Cardiac septum (tissue), 1 donor: ENCODE measurements around the gene RXRB. TPM values are rescaled to one million over a fixed set of nuclear protein-coding genes. Genes with fewer than 3 reads are reported as not detected.

ENCODE experiments used
- DNase-seq: peaks from one replicate; pipeline ENCODE4 v3.0.0-alpha.2; 2020; ENCODE audit warnings: low spot score
- intact Hi-C: fragments of 100-400 bp; cut with DNase I; formaldehyde crosslinking; loops from one replicate; pipeline ENCODE4 v1.14.0; 2022
- total RNA-seq: library from RNA; stranded (reverse); fragmentation: NEBNext Ultra II Directional; extraction: Animal tissue kit (Norgen Biotek cat#: 25700); gene quantifications from one replicate; pipeline ENCODE4 v1.2.1, GENCODE V29; 2021
- donor health status: DM: no; HTN: no; CAD: no.

The RXRB gene
- total RNA-seq, 1 donor from 2014 or later = 33.5 TPM

DNA sequence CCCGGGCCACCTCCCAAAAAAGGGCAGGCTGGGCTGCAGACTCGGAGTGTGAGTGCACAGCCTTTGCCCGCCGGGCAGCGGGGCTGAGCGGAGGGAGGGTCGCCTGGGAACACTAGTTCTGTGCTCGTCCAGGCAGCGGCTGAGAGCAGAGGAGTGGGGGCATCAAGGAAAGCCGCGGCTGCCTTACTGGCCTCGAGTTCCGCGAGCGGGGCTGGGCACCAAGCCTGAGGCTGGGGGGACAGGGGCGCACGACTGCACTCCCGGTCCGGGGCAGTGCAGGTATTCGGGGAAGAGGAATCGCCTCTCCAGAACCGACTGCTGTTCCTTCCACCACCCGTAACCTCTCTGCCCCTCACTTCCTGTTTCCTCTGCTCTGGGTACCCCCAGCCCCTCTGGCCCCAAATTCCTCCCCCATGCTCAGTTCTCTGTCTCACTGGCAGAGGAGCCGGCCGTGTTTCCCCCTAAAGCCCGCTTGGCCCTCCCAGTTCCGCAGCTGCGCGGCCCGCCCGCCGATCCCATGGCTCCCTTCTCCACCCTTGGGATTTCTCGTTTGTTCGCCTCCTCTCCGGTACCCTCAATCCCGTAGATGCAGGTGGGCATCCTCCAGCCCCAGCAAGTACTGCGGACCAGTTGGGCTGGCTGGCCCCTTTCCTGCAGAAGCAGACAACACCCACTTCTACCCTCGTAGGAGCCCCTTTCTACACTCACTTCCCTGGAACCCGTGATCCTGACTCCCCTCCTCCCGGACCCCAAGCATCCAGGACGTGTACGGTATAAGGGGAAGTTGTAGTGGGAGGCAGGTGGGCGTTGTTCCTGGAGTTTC, 12.9 kb upstream of the RXRB start:
- intact Hi-C loops = loop anchor here (2.0 kb wide), 1 partner anchor 35 kb away; no protein-coding TSS in a partner anchor

DNA sequence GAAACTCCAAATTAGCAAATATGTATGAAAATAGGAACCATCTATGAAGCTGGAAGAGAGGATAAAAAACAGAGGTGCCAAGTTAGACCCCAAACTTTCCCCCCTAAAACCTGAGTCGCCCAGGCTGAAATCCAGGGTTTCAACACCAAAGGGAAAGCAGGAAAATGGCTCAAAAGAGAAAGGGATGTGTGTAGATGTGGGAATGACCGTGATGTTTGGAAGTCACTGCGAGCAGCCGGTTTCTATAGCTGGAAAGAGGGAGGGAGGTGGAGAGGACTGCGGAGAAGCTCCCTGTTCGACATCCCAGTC, 12.3 kb upstream of the RXRB start:
- intact Hi-C loops = loop anchor here (2.0 kb wide), 1 partner anchor 36 kb away; no protein-coding TSS in a partner anchor
- DNase-seq = no peak

More for the DNA sequence above, 12.9 kb upstream of the RXRB start:
- DNase-seq = peak; percentile 74

DNA sequence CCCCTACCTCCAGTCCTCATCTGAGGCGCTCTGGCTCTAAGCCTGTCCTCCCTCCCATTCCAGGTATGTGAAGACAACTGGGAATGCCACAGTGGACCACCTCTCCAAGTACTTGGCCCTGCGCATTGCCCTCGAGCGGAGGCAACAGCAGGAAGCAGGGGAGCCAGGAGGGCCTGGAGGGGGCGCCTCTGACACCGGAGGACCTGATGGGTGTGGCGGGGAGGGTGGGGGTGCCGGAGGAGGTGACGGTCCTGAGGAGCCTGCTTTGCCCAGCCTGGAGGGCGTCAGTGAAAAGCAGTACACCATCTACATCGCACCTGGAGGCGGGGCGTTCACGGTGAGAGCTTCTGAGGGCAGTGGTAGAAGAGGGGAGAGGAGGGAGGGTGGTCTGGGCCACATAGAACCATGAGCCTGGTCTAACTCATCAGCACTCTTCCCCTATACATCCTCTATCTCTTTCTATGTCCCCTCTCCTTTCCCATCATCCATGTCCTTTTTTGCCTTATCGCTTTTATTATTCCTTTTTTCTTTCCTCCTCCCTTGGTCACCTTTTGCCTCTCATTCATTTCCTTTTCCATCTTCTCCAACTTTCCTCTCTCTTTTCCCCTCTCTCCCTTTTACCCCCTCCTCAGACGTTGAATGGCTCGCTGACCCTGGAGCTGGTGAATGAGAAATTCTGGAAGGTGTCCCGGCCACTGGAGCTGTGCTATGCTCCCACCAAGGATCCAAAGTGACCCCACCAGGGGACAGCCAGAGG, 11.4 kb upstream of the RXRB start:
- intact Hi-C loops = loop anchor here (2.0 kb wide), 1 partner anchor 37 kb away; no protein-coding TSS in a partner anchor

DNA sequence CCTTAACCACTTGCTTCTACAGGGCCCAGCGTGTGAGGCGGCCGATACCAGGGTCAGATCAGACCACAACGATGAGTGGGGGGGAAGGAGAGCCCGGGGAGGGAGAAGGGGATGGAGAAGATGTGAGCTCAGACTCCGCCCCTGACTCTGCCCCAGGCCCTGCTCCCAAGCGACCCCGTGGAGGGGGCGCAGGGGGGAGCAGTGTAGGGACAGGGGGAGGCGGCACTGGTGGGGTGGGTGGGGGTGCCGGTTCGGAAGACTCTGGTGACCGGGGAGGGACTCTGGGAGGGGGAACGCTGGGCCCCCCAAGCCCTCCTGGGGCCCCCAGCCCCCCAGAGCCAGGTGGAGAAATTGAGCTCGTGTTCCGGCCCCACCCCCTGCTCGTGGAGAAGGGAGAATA, 10.7 kb upstream of the RXRB start:
- intact Hi-C loops = no loop called here

More for the DNA sequence above, 11.4 kb upstream of the RXRB start:
- DNase-seq = no peak

DNA sequence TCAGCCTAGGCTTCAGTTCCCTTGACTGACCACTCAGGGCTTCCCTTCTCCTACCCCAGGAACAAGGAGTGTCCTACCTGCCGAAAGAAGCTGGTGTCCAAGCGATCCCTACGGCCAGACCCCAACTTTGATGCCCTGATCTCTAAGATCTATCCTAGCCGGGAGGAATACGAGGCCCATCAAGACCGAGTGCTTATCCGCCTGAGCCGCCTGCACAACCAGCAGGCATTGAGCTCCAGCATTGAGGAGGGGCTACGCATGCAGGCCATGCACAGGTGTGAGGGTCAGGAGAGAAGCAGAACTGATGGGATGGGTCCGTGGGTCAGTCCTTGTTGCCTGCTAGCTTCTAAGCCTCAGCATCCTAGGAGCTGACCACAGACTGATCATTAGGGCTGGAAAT, 9.4 kb upstream of the RXRB start:
- intact Hi-C loops = no loop called here
- no peak for DNase-seq

More for the DNA sequence above, 10.7 kb upstream of the RXRB start:
- DNase-seq = no peak

DNA sequence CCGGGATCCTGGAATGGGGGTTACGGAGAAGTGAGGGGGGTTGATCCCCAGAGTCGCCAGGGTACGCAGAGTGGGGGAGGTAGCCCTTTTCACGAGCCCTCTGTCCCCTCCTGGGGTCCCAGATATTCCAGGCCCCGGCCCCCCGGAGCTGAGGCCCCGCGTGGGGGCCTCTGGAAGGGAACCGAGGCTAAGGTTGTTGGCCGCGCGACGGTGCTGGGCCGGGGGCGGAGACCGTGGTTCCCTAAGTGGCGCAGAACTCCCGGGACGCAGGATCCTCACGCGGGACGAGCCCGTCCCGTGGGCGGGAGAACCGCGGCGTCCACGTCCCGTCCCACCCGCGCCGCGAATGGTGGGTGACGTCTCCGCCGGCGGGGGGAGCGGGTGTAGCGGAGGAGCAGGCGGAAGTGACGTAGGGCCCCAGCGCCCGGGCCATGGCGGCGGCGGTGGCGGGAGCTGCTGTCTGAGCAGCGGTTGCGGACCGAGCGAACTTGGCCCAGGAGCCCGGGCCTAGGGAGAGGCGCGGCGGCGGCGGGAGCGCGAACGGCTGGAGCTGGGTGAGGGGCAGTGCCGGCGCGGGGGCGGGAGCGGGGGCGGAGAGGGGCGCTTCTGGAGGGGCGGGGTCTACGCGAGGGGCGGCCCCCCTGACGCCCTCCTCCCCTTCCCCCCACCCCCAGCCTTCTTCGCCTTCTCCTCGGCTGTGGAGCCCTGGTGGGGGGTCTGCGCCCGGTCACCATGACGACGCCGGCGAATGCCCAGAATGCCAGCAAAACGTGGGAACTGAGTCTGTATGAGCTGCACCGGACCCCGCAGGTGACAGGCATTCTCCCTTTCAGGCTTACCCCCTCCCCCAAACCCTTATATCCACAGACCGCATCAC, 7.9 kb upstream of the RXRB start, which contains the start of gene RING1:
RING1 (plus strand) TSS at position 410 of the 877 bp plus-strand sequence; CDS start at position 733, 323 bp downstream.
- DNase-seq = peak; percentile 95
- intact Hi-C loops = no loop called here

DNA sequence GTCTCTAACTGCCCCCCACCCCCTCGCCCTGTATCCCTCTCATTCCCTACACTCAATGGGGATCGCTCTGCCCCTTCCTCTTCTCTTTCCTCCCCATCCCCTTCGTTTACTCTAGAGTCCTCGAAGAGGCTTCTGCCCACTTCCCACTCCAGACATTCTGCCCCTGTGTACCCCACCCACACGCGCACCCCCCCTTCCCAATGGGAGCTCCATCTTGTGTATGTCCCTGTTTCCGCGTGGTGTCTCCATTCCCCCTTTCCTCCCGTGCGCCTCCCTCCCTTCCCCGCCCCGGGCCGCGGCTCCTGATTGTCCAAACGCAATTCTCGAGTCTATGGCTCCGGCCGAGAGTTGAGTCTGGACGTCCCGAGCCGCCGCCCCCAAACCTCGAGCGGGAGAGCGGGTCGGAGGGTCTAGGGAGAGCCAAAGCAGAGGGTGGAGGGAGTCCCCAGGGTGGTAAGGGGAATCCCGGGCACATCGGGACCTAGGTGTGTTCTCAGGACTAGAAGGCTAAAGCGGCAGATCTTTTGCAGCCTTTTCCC, 7.2 kb upstream of the RXRB start:
- intact Hi-C loops = no loop called here
- peak; percentile 75 for DNase-seq

DNA sequence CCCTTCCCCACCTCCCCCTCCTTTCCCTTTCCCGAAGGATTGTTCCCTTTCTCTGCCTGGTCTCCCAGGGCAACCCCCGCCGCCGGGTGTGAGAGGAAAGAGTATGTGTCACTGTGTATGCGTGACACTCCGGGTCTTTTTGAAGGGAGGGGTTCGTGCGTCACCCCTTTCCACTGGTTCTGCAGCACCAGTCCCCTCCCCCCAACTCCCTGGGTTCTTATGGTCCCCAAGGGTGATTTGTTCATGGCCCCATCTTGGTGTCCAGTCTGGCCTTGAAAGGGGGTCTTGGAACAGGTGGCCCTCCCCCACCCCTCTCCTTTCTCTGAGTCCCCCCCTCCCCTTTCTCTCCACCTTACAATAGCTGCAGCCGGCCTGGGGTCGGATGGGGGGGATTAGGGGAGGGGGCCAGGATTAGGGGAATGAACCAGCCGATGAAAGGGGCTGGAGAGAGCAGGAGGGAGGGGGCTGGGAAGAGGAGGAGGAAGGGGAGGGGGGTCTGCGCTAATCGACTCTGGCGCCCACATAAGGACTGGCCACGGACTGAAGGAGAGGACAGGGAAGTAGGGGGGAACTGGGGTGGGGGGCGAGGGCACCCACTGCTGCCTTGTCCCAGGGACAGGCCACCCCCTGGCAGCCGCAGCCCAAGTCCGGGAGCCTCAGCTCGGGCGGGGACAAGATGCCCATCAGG, 6.5 kb upstream of the RXRB start:
- intact Hi-C loops = no loop called here
- DNase-seq = peak; percentile 66

DNA sequence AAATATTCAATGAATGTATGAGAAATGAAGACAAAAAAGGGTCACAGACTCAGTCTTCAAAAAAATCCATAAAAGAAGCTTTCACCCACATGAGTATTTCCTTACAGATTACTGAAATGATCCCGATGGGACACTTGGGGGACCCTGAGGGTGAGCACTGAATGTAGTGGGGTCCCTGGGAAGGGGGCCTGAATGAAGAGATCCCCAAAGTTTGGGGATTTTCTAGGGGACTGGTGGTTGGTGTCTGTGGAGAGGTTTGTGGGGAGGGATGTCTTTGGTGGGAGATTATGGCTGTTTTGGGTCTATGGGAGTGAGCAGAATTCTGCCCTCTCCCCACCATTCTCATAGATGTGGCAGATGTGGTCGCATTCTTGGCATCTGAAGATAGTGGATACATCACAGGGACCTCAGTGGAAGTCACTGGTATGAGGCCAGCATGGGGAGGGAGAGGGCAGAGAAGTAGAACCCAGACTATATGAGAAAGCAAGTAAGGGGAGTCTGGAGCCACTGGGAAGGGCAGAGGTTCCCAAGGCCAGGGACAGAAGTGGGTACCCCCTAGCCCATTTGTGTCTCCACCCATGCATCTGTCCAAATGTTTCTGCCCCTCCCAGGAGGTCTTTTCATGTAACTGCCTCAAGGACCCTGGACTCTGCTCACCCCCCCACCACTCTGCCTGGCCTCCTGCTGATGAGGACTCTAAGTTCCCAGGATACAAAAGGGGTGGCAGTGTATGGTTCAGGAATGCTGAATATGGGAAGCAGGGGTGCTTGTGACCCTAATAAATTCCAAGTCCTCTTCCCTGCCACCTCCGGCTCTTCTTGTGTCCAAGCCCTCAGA, 5.8 kb upstream of the RXRB start:
- peak; percentile 15 for DNase-seq
- intact Hi-C loops = no loop called here

DNA sequence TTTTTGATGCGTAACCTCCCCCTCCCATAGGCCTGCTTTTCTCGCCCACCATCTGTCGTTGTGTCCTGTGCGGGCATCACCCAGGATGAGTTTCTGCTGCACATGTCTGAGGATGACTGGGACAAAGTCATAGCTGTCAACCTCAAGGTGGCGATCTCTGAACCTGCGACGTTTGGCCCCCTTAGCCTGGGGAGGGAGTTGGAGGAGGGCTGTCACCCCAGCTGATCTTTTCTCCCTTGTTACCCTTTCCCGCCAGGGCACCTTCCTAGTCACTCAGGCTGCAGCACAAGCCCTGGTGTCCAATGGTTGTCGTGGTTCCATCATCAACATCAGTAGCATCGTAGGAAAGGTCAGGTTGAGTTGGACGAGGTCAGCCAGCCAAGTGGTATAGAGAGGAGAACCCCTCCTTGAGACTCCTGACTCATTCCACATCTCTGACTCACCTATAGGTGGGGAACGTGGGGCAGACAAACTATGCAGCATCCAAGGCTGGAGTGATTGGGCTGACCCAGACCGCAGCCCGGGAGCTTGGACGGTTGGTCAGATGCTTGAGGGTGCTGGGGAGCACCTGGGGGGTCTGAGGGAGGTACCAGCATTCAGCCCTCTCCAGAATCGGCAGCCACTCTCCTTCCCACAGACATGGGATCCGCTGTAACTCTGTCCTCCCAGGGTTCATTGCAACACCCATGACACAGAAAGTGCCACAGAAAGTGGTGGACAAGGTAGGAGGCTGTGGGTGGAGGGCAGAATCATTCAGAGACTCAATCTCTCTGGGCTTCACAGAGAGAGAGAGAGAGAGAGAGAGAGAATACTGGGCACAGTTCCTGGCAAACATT, 4.9 kb upstream of the RXRB start:
- peak; percentile 68 for DNase-seq
- intact Hi-C loops = no loop called here

DNA sequence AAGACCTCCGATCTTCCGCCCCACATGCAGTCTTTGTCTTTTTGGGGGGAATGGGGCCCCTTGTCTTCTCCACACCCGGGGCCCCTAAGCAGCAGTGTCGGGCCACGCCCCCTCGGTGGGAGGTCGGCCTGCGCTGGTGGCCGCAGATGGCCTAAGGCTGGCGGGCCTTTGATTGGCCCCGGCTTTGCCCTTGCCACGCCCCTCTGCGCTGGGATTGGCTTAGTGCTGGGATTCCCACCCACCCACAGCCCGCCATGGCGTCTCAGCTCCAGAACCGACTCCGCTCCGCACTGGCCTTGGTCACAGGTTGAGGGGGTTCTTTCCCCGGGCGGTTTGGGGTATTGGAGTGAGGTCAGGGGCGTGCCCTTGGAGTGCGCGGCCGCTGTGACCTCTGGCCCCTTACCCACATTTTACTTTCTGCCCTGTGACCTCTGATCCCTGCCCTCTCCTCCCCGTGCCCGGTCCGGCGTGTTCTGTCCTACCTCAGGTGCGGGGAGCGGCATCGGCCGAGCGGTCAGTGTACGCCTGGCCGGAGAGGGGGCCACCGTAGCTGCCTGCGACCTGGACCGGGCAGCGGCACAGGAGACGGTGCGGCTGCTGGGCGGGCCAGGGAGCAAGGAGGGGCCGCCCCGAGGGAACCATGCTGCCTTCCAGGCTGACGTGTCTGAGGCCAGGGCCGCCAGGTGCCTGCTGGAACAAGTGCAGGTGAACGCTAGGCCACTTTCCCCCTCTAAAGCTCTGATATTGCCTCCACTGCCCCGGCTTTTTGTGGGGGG, 4.1 kb upstream of the RXRB start, which contains the start of gene HSD17B8:
HSD17B8 (plus strand) TSS at position 241 of the 776 bp plus-strand sequence; CDS start at position 255, 14 bp downstream.
- intact Hi-C loops = loop anchor here (5.0 kb wide), 1 partner anchor 43 kb away; no protein-coding TSS in a partner anchor
- peak; percentile 97 for DNase-seq

DNA sequence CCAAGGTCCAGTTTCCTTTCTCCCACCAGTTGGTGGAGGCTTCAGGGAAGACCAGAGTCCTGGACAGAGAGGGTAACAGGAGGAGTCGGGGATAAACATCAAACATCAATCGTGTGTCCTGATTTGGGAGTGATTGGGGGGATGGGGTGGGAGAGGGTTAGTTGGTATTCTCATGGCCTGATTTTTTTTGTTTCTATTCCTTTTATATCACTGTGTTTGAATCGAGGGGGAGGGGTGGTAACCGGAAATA, 3.6 kb upstream of the RXRB start:
- no peak for DNase-seq
- intact Hi-C loops = loop anchor here (5.0 kb wide), 1 partner anchor 43 kb away; no protein-coding TSS in a partner anchor

DNA sequence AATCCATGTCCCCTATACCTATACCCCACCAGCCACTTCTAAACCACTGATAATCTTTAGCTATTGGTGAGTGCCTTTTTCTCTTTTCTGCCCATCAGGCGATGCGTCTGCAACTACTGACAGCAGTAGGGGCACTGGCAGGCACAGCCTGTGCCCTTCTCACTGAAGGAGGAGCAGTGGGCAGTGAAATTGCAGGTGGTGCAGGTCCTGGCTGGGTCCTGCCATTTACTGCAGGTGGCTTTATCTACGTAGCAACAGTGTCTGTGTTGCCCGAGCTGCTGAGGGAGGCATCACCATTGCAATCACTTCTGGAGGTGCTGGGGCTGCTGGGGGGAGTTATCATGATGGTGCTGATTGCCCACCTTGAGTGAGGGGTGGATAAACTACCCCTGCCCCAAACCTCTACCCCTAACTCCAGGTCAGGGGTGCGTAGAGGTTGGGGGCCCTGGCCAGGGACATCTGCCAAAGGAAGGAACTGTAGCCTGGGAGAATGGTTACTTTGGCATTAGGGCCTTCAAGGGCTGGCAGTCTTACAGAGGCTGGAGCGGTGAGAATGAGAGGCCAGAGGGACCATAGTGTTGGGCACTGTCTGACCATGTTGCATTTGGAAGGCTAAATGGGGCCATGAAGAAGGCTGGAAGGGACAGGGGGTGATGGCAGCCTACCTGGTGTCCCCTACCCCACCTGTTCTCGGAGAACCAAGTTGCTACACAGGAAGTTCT, 3.1 kb upstream of the RXRB start:
- intact Hi-C loops = loop anchor here (5.0 kb wide), 1 partner anchor 44 kb away; no protein-coding TSS in a partner anchor

DNA sequence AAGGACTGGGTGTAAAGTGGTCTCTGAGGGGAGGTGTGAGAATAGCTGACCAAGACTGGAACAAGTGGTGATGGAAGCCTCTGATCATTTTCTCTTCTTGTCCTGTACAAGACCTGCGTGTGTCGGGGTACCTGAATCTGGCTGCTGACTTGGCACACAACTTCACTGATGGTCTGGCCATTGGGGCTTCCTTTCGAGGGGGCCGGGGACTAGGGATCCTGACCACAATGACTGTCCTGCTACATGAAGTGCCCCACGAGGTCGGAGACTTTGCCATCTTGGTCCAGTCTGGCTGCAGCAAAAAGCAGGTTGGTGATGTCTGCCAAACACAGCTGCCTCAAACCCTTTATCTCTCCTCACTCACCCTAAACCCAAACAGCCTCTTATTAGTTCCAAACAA, 2.3 kb upstream of the RXRB start:
- DNase-seq = peak; percentile 38
- intact Hi-C loops = loop anchor here (5.0 kb wide), 1 partner anchor 45 kb away; no protein-coding TSS in a partner anchor

More for the DNA sequence above, 3.1 kb upstream of the RXRB start:
- peak; percentile 14 for DNase-seq

DNA sequence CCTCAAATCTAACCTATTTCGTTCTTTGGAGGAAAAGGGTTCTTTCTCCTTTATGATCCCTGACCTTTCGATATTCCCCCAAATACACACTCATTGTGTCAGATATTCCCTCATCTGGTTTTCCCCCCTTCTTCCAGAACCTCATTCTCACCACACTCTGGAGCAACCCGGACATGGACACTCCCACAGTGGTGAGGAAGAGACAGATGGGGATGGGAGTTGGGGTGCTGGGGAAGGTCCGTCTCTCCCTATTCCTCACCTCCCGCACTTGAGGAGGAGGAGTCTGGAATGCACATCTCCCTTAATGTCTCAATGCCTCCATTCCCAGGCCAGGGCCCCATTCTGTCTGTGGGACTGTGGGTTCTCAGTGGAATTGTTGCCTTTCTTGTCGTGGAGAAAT, 1.5 kb upstream of the RXRB start:
- DNase-seq = peak; percentile 10
- intact Hi-C loops = loop anchor here (2.0 to 5.0 kb wide), 2 partner anchors 45 to 231 kb away; no protein-coding TSS in a partner anchor
